CD4-positive, alpha-beta T cell treated with Interleukin-4 for 4 hours (primary cell): ENCODE results near the gene SDK1.
"Not testable (repeated sequence)": the region's sequence is repeated elsewhere in the genome, so short reads cannot be mapped to it uniquely, and the experiment has no call there.

Experiments
- DNase-seq: peaks from one replicate; pipeline ENCODE4 v3.0.0-alpha.2; 2020

The SDK1 gene

DNA sequence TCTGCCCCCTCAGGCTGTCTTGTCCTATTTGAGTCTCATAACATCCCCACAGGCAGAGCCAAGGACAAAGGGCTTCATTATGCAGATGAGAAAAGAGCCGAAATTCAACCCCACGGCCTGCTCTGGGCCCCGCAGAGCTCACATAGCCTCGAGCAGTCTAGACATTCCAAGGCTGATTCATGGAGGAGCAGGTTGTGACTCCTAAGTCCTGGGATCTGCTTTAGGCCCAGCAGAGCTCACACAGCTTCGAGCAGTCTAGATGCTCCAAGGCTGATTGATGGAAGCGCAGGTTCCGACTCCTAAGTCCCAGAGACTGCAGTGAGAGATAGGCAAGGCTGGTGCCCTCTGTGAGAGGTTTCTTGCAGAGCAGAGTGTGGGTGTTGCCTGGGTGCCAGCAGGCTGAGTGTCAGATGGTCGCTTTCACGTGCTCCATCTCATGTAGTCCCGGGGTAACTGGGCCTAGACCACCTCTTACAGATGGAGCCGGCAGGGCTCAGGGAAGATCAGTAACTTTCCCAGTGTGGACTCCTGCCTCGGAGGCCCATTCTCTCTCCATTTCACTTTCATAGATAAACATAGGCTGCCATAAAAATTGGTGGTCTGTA lies 944.9 kb downstream of the SDK1 start:
- no peak for DNase-seq

DNA sequence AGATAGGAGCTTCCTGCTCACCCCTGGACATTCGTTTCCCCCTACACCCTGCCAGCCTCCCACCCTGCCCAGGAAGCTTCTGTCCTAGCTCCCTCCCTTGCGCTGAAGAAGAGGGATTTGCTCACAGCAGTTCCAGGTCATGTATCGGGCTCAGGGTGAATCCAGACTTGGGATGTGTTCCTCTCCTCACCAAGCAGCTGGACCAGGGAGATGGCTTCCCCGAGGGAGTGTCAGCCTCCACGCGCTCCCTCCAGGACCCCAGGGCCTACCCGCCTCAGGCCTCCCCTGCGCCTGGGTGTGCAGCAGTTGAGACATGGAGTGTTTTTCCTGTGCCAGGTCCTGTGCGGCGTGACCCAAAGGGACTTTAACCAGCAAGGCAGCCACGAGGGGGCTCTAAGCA lies 945.5 kb downstream of the SDK1 start:
- DNase-seq, result no peak

DNA sequence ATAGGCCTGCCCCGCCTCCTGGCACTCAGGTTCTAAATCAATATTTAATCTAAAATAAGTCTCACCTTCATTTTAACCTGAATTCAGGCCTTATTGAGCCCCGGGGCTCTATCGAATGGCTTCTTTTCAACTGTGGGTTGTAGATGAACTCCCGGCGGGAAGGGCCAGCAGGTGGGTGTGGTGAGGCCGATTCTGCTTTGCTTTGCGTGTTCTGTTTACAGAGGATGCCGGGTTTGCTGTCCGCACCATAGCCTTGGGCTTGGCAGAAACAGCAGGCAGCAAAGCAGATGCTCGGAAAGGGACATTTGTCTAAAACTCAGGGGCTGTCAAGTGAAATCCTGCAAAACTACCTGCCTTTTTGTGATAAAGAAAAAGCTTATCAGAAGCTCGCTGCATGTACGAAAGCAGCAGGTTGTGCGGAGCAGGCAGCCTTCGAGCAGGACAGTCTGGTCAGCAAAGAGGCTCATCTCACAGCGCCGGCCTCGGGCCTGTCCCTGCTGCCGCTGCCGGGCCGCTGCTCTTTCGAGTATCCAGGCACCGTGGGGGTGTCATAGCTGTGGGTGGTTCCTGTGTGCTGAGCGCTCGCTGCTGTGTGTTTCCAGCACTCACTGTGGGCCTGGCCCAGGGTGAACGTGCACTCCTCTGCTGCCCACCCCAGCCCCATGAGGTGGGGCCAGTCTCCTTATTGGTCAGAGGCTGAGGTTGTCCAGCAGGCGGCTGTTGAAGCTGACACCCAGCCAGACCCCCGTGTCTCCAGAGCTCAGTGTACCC lies 946.2 kb downstream of the SDK1 start:
- no peak for DNase-seq

DNA sequence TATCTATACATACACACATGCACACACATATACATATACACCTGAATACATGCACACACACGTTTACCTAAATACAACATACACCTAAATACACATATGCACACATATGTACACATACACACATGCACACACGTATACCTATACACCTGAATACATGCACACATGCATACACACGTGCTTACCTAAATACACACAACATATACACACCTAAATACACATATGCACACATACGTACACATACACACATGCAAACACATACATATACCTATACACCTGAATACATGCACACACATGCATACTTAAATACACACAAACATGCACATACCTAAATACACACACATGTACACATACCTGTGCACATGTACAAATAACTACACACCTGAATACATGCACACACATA lies 947.2 kb downstream of the SDK1 start:
- no peak for DNase-seq

DNA sequence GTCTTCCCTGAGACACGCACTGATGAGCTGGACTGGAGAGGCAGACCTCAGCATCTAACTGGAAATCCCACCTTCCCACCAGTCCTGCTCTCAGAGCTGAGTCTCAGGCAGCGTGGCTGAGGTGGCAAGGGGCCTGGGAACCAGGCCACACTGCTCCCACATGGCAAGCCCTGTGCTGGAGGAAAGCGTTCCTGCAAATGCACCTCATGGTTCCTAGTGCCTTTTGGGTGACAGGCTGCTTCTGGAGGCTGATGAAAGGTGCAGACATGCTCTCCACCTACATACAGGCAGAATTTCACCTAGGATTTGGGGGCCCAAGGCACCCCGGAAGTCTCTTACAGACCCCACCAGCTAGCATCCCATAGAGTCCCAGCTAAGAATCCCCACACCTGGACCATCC lies 948.2 kb downstream of the SDK1 start:
- no peak for DNase-seq

DNA sequence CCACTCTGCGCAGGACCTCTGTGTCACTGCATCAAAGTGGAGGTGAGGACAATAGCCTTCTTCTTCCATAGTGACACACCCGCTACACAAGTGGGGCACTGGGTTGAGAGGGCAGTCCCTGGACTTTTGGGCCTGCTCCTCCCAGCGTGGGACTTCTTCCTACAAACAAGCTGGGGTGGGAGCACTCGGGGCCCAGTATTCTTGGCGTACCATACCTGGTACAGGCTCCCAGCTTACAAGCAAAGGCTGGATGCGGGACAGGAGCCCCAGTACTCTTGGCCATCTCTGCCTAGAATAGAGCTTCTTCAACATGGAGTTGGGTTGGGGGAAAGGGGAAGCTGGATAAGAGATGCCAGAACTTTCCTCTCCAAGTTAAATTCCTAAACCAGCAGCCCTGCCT lies 954.3 kb downstream of the SDK1 start:
- no peak for DNase-seq

DNA sequence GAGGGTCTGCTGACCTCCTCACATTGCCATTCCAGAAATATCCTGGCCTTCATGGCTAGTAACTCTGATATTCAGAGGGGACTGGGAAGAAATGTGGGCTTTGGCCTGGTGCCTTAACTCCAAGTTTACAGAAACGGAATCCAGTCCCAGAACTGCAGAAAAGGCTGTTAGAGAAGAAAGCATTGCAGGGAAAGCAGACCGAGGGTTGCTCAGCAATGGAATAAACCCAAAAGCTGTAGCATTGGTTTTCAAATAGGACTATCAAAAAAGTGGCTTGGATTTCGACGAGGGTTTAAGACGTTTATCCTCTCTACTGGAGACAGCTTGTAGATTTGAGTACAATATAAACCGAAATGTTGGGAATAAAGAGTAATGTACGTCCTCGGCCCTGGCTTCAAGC lies 955.2 kb downstream of the SDK1 start:
- DNase-seq, result no peak

DNA sequence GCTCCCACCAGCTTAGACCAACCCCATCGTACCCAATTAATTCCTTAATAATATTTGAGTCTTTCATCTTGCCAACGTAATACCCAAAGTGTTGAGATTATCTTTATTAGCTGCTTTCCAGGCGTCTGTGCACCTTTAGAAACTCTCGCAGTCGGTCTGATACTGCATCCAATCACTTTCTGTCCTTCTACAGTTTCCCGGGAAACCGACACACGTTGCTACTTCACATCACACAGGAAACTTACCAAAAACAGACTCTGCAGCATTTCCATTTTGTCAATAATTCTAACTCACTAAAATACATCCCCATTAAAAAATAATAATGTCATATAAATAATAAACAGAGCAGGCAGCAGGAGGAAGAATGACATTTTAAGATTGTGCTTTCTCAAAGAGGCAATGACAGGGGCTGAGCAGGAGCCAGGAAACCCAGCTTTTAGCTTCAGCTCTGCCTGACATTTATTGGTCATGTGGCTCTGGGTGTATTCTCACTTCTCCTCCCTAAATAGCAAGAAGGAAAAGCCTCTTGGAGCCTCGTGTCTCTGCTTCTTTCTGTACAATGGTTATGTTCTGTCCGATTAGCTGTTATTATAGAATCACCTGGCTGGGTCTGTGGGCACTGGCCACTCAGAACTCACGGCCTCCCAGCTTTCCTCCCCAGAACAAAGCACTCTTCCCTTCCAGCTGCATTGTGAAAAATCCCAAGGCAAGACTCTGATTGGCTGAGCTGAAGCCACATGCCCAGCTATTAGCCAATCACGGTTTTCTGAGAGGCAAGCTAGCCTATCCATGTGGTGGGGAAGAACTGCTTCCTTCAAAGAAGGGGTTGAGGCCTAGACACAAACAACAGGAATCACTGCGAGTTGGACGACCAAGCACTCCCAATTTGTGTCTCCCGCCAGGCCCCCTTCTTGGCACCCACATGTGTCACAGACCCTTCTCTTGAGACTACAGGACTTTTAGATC lies 956.4 kb downstream of the SDK1 start:
- no peak for DNase-seq

DNA sequence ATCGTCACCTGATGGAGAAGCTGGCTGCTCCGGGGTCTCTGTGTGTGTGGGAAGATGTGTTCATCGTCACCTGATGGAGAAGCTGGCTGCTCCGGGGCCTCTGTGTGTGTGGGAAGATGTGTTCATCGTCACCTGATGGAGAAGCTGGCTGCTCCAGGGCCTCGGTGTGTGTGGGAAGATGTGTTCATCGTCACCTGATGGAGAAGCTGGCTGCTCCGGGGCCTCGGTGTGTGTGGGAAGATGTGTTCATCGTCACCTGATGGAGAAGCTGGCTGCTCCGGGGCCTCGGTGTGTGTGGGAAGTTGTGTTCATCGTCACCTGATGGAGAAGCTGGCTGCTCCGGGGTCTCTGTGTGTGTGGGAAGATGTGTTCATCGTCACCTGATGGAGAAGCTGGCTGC lies 959.1 kb downstream of the SDK1 start:
- not testable (repeated sequence) for DNase-seq

DNA sequence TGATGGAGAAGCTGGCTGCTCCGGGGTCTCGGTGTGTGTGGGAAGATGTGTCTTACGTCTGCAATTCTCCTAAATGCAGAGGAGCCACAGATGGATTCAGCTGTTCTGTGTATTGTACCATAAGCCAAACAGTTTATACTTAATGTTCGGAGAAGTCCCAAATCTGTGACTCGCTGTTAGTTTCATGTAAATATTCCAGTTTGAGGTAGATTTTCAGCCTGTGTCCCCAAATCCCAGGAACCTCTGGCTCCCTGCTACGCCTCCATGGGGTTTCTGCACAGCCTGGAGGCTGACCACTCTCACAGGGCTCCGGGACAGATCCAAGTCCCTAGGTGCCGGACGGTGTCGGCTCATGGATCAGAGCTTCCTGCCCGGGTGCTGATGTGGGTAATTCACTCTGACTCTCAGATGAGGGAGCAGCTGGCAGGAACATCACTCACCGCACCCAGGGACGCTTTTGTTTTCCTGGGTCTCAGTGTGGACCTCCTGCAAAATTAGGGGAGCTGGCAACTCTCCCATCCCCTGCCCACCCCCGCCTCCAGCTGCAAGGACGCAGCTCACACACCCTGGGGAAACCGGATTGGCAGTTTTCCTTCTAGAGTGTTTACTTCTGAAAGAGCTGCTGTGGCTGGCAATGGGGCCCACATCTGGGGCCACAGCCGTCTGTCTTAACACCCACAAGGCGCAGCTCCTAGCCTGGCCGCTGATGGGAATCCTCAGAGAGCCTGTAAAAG lies 960.0 kb downstream of the SDK1 start:
- DNase-seq, result no peak

DNA sequence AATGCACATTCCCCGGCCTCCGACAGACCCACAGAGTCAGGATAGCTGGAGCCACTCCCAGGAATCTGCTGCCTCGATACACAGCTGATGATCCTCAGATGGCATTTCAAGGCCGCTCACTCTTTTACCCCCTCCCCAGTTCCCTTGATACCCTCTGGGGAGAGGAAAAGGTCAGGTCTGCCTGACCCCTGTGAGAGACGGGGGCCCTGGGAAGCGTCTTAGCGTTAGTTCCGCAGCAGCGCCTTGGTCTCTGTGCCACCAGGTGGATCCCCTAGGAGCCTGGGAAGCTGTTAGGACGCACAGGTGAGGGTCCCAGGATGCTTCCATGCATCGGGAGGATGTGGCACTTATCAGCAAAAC lies 960.5 kb downstream of the SDK1 start:
- DNase-seq, result no peak

DNA sequence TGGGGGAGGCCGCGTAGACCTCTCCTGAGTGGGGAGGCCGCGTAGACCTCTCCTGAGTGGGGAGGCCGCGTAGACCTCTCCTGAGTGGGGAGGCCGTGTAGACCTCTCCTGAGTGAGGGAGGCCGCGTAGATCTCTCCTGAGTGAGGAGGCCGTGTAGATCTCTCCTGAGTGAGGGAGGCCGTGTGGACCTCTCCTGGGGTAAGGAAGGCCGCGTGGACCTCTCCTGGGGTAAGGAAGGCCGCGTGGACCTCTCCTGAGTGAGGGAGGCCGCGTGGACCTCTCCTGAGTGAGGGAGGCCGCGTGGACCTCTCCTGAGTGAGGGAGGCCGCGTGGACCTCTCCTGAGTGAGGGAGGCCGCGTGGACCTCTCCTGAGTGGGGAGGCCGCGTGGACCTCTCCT lies 963.2 kb downstream of the SDK1 start:
- not testable (repeated sequence) for DNase-seq

DNA sequence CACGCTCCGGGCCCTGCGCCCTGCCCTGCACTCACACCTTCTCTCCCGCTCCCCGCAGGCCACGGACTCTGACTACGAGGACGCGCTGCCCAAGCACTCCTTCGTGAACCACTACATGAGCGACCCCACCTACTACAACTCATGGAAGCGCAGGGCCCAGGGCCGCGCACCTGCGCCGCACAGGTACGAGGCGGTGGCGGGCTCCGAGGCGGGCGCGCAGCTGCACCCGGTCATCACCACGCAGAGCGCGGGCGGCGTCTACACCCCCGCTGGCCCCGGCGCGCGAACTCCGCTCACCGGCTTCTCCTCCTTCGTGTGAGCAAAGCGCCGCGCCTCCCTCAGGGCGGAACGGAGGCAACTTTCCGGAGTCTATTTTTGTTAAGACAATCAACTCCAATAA lies 964.0 kb downstream of the SDK1 start:
- DNase-seq, result no peak

DNA sequence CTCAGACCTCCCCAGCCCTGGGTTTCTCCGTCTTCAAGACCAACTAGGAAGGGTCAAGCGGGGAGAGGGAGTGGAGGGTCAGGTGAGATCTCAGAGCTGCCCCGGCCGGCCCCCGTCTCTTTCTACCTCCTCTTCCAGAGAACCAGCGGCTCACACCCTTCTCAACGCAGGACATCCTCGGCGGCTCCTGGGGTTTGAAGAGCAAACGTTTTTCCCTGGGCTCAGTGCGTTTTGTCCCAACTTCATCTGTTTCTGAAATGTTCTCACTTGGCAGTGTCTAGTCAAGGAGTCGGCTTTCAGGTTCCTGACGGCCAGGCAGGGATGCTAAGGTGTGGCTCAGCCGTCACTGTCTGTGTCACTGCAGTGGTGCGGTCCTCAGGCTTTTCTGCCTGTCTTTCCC lies 964.6 kb downstream of the SDK1 start:
- no peak for DNase-seq

DNA sequence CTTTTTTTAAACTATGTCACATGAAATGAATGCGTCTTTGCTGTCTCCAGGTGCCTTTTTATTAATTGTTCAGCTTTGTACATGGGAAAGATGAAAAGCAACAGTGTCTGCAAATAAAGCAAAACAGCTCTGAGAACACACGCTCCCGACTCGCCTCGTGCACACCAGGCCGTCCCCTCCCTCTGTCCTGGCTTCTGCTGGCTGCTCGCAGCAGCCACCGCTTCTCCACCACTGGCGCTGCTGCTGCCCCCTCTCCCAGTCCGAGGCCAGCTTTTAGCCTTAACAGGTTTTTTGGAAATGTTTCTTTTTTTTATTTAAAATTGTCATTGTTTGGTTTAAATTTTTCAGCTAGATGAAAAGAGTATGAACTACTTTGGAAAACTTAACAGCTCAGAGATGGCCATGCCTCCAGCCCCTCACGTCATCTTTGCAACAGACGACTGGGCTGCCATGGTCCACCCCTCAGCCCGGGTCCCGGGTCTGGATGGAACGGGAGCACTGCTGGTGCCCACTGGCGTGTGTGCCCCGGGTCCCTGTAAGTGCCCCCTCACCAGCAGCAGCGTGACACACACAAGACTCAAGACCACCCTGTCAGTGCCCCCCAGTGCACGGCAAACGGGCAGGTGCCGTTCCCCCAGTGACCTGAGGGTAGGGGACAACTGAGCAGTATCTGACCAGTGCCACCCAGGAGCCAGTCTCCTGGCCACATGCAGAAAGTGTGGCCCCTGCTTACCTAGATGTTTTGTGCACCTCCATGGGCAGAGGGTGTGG lies 965.4 kb downstream of the SDK1 start:
- no peak for DNase-seq

DNA sequence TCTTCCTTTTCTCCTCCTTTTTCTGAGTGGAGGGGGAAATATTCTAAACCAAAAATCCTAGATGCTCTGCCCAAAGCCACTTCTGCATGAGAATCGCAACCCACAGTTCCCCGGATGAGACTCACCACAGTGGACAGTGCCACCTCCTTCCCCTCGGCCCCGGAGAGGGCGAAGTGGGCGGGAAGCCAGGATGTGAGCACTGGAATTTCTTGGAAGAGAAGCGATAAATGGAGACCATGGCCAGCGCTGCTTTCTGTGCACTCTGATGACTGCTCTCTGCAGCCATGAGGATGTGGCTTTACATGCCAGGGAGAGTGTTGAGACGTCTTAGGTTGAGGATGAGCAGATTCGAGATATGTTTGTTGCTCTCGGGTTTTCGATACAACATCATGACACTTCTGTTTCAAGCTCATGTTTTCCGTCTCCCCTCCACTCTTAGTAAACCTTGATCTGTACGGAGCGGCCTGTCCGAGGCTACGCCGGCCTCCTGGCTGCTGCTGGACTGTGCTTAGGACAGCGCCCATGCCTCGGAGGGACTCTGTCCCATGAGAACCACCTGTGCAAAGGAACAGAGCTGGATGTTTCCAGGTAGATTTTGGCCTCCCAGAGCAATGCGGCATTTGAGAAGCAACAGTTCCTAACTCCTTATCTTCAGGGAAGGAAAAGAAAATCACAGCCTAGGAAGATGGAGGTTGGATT lies 966.4 kb downstream of the SDK1 start:
- DNase-seq, result no peak

DNA sequence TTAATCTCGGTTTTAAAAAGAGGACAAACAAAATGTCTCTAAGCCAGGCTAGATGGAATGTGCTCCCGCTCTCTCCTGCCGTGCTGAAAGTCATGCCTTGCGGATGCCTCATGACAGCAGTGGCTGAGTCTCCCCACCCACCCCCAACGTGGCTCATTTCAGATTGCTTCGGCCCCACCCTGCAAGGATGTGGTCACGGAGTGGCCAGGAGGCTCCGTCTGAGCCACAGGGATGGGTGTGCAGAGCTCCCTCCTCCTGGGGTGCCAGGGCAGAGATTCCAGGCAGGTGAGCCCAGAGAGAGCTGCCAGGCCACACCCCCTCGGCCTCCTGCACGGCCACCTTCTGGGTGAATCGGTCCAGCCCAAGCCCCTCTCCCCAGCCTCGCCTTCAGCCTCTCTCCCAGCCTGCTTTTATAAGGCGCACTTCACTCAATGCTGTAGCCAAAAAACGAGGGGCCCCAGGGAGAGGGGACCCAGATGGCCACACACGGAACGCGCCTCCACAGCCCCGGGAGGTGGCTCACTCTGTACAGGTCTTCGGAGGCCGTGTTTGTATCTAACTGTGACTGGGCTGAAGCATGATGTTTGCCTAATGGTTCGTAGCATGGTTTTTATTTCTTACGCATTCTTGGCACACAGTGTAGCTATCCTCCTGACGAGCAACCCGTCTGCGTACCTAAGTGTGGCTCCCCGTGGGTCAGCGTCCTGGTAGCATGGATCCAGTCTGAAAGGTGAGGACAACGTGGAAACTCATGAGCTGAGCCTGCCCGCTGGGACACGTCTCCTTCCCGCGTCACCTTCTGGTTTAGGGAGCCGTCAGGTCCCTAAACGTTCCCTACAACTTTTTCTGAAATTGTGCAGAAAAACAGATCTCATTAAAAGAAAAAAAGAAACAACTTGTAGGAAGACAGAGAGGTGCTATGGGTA lies 967.3 kb downstream of the SDK1 start:
- DNase-seq, result no peak

DNA sequence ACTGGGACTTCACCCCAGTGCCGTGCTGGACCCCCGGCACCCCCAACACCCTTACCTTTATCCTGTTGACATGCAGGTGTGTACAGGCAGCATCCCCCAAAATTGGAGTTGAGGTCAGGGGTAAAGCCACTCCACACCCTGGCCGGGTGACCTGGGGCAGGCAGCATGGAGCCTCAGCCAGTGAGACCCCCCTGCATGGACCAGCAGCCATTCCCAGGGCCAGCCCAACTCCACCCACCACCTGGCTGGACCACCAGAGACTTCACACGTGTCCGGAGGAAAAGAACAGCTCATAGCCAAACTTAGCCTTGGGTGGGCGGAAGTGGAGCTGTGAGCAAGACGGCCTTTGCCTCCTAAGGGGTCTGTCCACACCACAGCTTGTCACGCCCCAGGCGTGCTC lies 968.0 kb downstream of the SDK1 start:
- DNase-seq, result no peak

DNA sequence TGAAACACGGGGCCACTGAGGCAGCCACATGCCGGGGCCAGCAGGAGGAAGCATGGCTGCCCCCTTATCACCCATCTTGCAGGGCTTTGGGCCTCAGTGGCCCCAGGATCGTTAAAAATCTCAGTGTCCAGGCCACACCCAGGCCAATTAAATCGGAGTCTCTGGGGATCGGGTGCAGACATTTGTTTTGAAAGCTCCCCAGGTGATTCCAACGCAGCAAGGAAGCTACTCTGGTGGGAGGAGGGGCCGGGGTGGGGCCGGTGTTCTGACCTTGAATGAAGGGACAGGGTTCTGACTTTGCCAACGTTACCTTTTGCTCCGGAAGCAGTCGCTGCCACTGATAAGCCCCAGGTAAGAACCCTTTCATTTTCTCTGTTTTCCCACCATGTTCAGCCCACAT lies 968.7 kb downstream of the SDK1 start:
- DNase-seq, result no peak

DNA sequence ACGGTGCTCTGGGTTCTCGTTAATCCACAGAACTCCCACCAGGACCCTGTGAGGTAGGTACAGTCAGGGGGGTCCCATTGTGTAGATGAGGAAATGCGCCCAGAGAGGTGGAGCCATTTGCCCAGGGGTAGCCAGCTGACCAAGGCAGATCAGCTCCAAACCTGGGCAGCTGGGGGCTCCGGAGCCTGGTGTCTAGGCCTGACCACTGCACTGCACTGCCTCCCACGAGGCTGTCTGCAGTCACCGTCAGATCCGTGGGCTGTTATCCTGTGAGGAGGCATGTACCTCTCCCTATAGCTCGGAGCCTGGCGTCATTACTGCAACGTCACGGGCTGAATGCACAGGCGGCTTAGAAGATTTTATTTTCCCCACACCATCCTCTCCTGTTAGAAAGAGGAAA lies 969.2 kb downstream of the SDK1 start:
- DNase-seq, result no peak
